ENCODE measurements around the gene HDLBP.
"Not testable (repeated sequence)": the region's sequence is repeated elsewhere in the genome, so short reads cannot be mapped to it uniquely, and the experiment has no call there.

Gene HDLBP

DNA sequence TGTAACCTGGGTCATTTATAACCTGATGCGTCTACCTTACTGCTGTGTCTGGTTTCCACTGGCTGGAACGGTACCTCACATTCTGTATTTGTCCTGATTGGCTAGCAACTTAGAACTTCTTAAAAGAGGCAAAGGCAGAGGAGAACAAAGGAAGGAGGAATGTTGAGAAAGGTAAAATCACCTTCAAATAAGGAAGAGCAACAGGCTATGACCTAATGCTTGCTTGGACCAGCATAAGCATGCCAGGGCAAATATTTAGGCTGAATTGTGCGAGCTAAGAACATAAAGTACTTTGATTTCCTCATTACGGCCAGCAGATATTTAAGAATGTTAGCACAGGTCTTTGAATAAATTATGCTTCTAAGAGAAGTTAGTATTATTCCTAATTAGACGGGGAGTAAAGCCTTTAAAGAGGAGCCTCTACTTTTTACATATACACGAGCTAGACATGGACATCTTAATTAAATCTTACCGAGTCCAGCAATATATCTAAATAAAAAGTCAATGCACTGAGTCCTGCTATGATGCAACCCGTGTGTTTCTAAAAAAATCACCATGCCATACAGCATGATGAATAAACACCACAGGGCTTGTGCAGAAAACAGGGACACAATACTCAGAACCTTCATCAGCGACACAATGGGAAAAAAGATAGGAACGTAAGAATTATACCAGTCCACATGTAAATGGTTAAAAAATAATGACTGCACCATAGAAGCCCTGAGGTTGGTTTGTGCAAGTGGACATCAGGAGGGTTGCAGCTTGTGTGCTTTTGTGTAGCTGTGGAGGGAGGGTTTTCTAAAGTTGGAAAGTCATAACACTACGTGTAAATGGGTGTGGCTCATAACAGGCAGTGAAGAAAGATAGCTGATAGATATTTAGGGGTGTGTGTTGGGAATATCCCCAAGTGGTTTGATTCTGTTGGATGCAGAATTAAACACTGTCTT lies 14.5 kb upstream of the HDLBP start:
- DNase-seq = no peak

DNA sequence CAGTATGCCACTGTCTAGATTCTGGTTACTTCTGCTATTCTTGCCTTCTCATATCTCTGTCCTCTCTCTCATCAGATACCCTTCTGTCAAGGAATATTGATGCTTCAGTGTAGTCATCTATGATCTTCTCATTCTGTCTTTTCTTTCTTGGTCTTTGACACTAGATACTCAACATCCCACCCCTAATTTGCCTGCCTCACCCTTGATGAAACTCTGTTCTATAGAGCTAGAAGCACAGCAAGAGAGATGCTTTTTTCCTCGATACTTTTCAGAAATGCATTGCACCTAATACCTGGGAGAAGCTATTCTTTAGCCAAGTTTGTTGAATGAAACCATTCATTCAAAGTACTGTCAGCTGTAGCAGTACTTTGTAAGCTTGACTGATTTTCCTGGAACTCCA lies 9.8 kb upstream of the HDLBP start:
- DNase-seq = no peak

- DNase-seq = no peak
Measured at GRCh38 chr2:241324775-241325174, 9.3 kb upstream of the HDLBP start.

DNA sequence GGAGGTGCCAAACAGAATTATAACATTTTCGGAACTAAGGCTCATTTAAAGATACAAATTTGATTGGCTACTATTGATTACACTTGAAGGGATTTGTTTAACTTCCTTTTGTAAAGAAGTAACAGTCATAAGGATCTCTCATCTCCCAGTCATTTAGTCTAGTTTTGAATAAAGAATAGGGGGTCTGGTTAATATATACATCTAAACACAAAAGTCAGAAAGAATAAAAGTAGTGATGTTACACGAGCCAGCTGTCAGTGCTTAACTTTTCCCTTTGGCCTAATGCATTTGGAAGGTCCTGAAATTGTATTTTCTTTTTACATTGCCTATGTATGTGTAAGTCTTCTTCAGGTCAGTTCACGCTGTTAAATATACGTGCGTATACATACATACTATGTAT lies 8.3 kb upstream of the HDLBP start:
- DNase-seq = no peak

DNA sequence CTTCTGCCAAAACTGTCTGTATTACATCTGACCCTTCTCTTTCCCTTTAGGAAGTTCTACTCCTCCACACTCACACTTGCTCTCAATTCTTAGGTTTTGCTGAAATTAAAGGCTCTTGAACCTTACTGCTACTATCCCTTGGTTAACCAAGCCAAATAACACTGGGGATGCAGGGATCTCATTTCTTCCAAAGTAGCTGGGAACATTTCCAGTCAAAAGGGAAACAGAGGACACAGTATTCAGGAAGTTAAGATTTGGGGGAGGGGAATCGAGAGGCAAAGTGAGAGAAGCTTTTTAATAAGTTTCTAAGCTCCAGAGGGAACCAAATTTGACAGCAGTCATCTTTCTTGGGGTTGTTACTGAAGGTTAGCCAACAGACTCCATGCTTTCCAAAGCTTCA lies 6.4 kb upstream of the HDLBP start:
- no peak for DNase-seq

GRCh38 chr2:241321033-241321432 lies 5.6 kb upstream of the HDLBP start:
- DNase-seq = no peak

GRCh38 chr2:241320394-241320793 lies 4.9 kb upstream of the HDLBP start:
- no peak for DNase-seq

DNA sequence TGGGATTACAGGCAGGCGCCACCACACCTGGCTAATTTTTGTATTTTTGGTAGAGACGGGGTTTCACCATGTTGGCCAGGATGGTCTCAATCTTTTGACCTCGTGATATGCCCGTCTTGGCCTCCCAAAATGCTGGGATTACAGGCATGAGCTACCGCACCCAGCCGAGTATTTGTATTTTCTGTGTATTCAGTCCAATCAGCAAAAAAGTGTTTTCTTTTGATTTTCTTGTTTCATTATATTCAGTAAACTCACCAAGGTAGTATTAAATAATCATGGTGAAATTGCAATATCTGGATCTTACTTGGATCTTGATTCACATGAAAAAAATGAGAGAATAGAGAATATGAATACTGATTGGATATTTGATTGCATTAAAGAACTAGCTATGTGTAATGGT lies 3.4 kb upstream of the HDLBP start:
- not testable (repeated sequence) for DNase-seq

- no peak for DNase-seq
Measured at GRCh38 chr2:241317391-241317790, 1.9 kb upstream of the HDLBP start.

DNA sequence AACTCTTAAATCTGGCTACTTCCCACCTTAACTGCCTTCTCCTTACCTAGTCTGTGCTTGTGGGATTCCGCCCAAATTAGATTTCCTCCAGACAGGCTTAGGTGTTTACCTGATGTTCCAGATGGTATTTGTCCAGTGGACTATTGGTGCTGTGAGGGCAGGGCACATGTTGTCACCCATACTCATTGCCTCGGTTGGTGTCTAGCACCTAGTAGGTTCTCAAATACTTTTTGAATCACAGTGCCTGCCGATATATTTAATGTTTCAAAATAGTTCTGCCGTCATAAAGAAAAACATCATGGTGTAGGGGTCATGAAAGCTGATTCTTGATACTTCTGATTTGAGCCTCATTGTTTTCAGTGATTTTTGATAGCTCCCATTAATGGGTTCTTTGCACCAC lies 1.4 kb upstream of the HDLBP start:
- no peak for DNase-seq

GRCh38 chr2:241315879-241316631 lies 583 bp upstream of the HDLBP start, which contains the start of gene SEPTIN2:
Gene SEPTIN2, plus strand, starts transcription at chr2:241315925. Its CDS starts 8,308 bp downstream, at chr2:241324233.
- DNase-seq = peak; percentile 96

- DNase-seq = no peak
Measured at GRCh38 chr2:241314226-241315092, 1.0 kb downstream of the HDLBP start.

DNA sequence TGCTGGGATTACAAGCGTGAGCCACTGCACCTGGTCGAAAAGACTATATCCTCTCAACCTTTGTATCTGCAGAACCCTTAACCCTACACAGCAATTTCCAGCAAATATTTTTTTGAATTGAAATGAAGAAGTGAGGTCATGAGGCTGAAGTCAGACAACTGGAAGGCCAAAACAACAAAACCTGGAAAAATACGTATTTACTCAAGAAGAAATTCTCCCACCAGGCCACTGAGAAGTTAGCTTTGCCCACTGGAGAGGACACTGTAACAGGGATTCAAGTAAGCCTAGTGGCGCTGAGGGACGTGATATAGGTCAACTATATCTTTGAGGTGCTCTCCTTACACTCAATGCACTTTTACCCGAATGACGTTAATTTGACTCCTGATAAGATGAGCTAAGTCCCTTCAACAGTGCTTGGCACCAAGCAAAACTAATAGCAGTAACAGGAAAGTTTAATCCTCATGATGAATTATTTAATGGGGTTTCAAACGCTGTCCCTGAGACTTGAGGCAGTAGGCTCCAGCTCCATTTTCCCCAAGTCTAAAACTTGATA lies 1.9 kb downstream of the HDLBP start:
- DNase-seq = no peak

DNA sequence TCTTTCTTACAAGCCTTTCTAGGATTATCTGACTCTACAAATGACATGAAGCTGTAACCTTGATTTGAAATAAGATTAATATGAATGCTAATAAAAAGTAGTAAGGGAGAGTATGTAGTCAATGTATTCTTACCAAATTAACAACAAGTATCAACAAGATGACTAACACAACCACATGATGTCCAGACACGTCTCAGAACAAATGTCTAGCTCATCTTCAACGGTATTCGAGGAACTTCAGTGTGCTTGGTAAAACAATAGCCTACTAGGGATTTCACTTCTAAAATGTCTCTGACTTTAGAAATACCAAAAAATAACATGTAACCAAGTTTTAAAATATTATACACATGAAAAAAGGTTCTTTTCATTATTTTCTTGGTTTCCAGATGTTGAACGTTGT lies 3.4 kb downstream of the HDLBP start:
- DNase-seq = no peak

DNA sequence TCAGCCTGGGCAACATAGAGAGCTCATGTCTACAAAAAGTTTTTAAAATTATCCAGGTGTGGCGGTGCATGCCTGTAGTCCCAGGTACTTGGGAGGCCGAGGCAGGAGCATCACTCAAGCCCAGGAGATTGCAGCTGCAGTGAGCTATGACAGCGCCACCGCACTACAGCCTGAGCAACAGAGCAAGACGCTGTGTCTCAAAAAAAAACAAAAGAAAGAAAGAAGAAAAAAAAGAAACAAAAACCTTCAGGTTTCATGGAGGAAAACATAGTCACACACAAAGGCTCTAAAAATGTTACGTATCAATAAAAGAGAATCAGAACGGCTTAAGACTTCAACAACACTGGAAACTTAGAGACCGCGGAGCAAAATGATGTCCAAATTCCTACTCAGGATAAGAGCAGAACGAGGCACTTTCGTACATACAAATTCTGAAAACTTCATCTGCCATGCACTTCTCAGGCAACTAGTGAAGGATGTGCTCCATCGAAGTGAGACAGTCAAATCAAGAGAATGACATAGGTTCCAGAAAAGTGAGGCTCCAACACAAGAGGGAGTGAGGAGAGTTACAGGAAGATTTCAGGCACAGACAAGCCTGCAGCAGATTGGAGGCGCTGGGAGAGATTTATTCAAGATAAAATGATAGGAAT lies 4.4 kb downstream of the HDLBP start:
- DNase-seq = no peak

GRCh38 chr2:241309684-241310117 lies 5.8 kb downstream of the HDLBP start:
- DNase-seq = no peak

DNA sequence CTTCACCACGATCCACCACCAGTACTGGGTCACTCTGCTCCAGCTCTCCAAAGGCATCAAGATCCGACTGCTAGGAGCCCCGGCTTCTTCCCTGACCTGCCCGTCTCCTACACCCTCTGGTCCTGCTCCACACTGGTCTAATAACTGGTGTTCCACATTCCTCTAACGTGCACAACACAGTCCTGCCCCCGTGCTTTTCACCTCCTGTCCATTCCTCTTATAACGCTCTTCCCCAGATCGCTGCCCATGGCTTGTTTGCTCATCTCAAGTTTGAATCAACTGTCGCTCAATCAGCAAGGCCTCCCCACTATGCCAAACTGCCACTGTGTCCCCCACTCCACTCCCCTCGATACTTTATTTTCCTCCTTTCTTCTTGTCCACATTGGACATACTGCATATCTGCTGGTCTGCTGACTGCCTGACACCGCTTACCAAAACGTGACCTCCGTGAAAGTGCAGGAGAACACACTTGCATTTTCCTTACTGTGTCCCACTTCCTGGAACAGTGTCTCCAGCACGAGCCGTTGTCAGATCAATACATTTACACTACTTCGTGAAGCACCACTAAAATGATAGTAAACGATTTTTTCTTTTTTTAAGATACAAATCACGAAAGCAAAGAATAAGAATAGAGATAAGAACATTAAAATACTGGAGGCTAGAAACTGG lies 6.5 kb downstream of the HDLBP start:
- no peak for DNase-seq

GRCh38 chr2:241308267-241308666 lies 7.2 kb downstream of the HDLBP start:
- no peak for DNase-seq

DNA sequence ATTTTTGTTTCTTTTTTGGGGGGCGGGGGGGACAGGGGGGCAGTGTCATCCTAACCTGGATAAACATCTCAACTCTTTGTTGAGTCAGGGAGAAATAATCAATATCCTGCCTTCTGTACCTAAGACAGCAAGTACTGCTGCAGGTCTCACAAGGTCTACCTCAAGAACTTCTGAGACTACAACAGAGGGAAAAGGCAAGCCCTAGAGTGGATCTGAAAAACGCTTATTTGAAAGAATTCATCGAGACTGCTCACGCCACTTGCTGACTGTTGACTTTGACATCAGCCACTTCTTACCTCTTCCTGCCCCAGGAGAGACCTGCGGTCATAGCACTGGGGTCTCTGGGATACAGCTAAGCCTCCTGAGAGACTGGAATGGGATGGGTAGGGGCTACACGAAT lies 8.4 kb downstream of the HDLBP start:
- DNase-seq = no peak

DNA sequence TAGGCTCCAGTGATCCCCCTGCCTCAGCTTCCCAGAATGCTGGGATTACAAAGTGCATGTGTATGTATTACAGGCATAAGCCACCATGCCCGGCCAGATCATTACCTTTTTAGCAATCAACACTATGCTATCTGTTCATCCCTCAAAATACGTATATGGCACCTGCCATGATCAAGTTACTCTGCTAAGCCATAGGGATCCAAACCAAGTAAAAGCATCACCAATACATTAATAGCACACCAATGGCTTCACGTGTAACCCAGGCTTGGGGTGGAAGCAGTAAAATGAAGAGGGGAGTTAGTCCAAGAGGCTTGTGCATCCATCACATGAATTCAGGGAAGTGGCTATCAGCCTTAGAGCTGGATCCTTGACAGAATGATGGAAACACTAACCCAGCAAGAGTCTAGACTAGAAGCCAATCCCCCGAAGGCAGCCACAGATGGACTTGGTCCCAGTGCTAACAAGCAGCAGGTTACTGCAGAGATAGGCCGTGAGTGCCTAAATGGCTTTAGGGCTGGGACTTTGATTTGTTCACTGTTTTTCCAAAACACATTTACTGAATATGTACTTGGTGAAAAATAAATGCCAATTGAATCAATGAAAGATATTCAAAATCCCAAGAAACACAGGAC lies 11.3 kb downstream of the HDLBP start:
- no peak for DNase-seq

All from retina (tissue), 1 donor.